ENCODE data around the gene MAFF. TPM values are rescaled to one million over a fixed set of nuclear protein-coding genes. Genes with fewer than 3 reads are reported as not detected.
A peak's percentile ranks its signal among the peaks of the same experiment; 100 is the strongest.
"Not testable (repeated sequence)": the region's sequence is repeated elsewhere in the genome, so short reads cannot be mapped to it uniquely, and the experiment has no call there.

Gene MAFF
- total RNA-seq, 1 experiment from 2014 or later = 4.6 TPM

- POLR2A ChIA-PET = interaction anchor here (0.6 kb wide), 1 partner anchor 20 kb away, joined by 3 read pairs; no protein-coding TSS in a partner anchor
- Mint-ChIP-seq H3K27me3 (ENCODE audit: low read depth) (no peaks in the 10 kb centered on the region), H3K36me3 (no peaks in the 10 kb centered on the region), H3K9me3 (no peaks in the 10 kb centered on the region), H3K4me3 (no peak overlapping the region), H3K27ac (no peak overlapping the region), H3K4me1 (peaks cover 34% of the 10 kb centered on the region)
- ATAC-seq (no peak), DNase-seq (ENCODE audit: low spot score) (no peak)
- CTCF ChIA-PET = interaction anchor here (1.0 to 5.3 kb wide), 2 partner anchors 63 to 75 kb away, joined by 3 to 23 read pairs; no protein-coding TSS in a partner anchor
- TF ChIP-seq NR2C2 (CRISPR knock-in tag; IDR thresholded peaks at IDR 0.05) = no peak
- no peak for TF ChIP-seq ATF3 (CRISPR knock-in tag; conservative IDR thresholded peaks at IDR 0.05)
- TF ChIP-seq IRF2 (CRISPR knock-in tag; IDR thresholded peaks at IDR 0.05; ENCODE audit: borderline replicate concordance, low read depth) = no peak
- TF ChIP-seq ZBTB21 (CRISPR knock-in tag; IDR thresholded peaks at IDR 0.05; ENCODE audit: borderline replicate concordance) = no peak
- TF ChIP-seq MXD4 (CRISPR knock-in tag; IDR thresholded peaks at IDR 0.05; ENCODE audit: borderline replicate concordance) = no peak
- TF ChIP-seq SOX15 (CRISPR knock-in tag; IDR thresholded peaks at IDR 0.05) = no peak
- no peak for TF ChIP-seq GRHL2 (CRISPR knock-in tag; IDR thresholded peaks at IDR 0.05; ENCODE audit: insufficient replicate concordance, severe bottlenecking)
- no peak for TF ChIP-seq MLX (CRISPR knock-in tag; IDR thresholded peaks at IDR 0.05)
- TF ChIP-seq TEAD1 (CRISPR knock-in tag; IDR thresholded peaks at IDR 0.05) = no peak
- TF ChIP-seq, protein P1, sequence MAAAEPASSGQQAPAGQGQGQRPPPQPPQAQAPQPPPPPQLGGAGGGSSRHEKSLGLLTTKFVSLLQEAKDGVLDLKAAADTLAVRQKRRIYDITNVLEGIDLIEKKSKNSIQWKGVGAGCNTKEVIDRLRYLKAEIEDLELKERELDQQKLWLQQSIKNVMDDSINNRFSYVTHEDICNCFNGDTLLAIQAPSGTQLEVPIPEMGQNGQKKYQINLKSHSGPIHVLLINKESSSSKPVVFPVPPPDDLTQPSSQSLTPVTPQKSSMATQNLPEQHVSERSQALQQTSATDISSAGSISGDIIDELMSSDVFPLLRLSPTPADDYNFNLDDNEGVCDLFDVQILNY (CRISPR knock-in tag; IDR thresholded peaks at IDR 0.05) = no peak
- TF ChIP-seq SMAD4 (CRISPR knock-in tag; IDR thresholded peaks at IDR 0.05) = no peak
- no peak for TF ChIP-seq NFE2L1 (CRISPR knock-in tag; IDR thresholded peaks at IDR 0.05)
These were observed 24.8 kb upstream of the MAFF start for GRCh38 chr22:38177044-38177443.

- ATAC-seq; H3K36me3 Mint-ChIP-seq; H3K27me3 Mint-ChIP-seq (ENCODE audit: low read depth); DNase-seq (ENCODE audit: low spot score); H3K4me3 Mint-ChIP-seq; POLR2A ChIA-PET; H3K9me3 Mint-ChIP-seq: not testable (repeated sequence)
- CTCF ChIA-PET = interaction anchor here (1.4 to 5.3 kb wide), 3 partner anchors 24 to 125 kb away, joined by 3 to 23 read pairs (median 6); partner anchors contain the start of gene MAFF
- Mint-ChIP-seq H3K4me1 (peaks cover 34% of the 10 kb centered on the region), H3K27ac (peak overlapping the region; percentile 68)
These were observed 24.2 kb upstream of the MAFF start for GRCh38 chr22:38177571-38177925.

GRCh38 chr22:38177926-38178604 lies 23.7 kb upstream of the MAFF start:
- H3K27ac Mint-ChIP-seq = peak overlapping the region; percentile 68
- no peaks in the 10 kb centered on the region for H3K27me3 Mint-ChIP-seq (ENCODE audit: low read depth)
- peak; percentile 61 for TF ChIP-seq GABPB1 (CRISPR knock-in tag; IDR thresholded peaks at IDR 0.05)
- no peak for TF ChIP-seq ARID4B (CRISPR knock-in tag; IDR thresholded peaks at IDR 0.05; ENCODE audit: borderline replicate concordance)
- TF ChIP-seq SP1 (CRISPR knock-in tag; conservative IDR thresholded peaks at IDR 0.05) = no peak
- H3K4me3 Mint-ChIP-seq = no peak overlapping the region
- no peaks in the 10 kb centered on the region for H3K9me3 Mint-ChIP-seq
- no peaks in the 10 kb centered on the region for H3K36me3 Mint-ChIP-seq
- peaks cover 30% of the 10 kb centered on the region for H3K4me1 Mint-ChIP-seq
- ATAC-seq (no peak), DNase-seq (ENCODE audit: low spot score) (no peak)
- ChIA-PET POLR2A (no interaction called here), CTCF (interaction anchor here (1.2 to 5.3 kb wide), 4 partner anchors 24 to 126 kb away, joined by 3 to 23 read pairs (median 6); partner anchors contain the start of gene MAFF)
